ENCODE results near the gene TMPRSS6.

Gene TMPRSS6

DNA sequence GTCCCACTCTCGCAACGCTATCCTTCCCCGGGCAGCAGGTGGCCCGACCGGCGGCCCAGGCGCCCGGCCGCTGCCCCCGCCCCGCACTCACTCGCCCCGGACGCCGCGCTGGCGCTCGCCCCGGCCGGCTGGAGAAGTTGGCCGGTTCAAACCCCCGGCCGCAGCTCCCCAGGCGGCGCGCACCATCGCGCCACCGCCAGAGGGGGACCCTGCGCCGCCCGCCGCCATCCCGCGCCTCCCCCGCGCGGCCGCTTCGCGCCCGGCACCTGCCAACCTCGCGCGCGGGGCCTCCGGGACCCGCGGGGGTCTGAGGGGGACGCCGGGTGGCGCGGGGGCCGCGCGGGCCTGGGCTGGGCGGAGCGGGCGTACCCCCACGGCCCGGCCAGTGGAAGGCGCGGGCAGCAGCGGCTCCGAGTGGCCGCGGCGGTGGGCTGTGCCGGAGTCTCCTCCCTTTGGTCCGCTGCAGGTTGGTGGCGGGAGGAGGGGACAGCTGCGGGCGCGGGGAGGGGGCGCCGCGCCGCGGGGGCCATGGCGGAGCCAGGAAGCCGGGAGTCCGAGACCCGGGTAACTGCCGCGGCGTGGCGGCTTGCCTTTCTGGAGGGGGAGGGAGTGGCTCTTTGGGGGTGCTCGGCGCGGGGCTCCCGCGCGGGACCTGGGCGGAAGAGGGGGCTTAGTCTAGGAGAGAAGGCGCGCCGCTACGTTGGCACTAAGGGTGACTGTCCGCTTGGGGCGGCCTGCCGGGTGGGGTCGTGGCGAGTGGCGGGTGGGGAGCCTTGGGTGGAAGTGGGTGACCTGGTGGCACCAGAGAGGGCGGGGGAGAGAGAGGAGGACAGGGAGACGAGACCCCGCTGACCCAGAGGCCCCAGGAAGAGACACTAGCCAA lies 90.0 kb downstream of the TMPRSS6 start, which contains the start of the genes MPST and TST:
TSS of gene MPST (plus strand) at position 434 of the 883 bp plus-strand sequence. CDS start at position 529, 95 bp downstream.
TSS of gene TST (minus strand) at position 139 of the 883 bp plus-strand sequence. CDS start 715 bp downstream, outside the sequence.
- TF ChIP-seq, protein P1, sequence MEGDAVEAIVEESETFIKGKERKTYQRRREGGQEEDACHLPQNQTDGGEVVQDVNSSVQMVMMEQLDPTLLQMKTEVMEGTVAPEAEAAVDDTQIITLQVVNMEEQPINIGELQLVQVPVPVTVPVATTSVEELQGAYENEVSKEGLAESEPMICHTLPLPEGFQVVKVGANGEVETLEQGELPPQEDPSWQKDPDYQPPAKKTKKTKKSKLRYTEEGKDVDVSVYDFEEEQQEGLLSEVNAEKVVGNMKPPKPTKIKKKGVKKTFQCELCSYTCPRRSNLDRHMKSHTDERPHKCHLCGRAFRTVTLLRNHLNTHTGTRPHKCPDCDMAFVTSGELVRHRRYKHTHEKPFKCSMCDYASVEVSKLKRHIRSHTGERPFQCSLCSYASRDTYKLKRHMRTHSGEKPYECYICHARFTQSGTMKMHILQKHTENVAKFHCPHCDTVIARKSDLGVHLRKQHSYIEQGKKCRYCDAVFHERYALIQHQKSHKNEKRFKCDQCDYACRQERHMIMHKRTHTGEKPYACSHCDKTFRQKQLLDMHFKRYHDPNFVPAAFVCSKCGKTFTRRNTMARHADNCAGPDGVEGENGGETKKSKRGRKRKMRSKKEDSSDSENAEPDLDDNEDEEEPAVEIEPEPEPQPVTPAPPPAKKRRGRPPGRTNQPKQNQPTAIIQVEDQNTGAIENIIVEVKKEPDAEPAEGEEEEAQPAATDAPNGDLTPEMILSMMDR (IDR thresholded peaks at IDR 0.05; ENCODE audit: low read depth, low read length) = no peak
- DNase-seq (ENCODE audit: low read depth in 2 of 2) = peak; percentile 57 to 77
- peak within 1 kb of the TSS; percentile 84 to 89 for H3K4me3 ChIP-seq (replicated peaks in 1 of 2; ENCODE audit: low read depth in 2 of 2, low read length in 2 of 2)

DNA sequence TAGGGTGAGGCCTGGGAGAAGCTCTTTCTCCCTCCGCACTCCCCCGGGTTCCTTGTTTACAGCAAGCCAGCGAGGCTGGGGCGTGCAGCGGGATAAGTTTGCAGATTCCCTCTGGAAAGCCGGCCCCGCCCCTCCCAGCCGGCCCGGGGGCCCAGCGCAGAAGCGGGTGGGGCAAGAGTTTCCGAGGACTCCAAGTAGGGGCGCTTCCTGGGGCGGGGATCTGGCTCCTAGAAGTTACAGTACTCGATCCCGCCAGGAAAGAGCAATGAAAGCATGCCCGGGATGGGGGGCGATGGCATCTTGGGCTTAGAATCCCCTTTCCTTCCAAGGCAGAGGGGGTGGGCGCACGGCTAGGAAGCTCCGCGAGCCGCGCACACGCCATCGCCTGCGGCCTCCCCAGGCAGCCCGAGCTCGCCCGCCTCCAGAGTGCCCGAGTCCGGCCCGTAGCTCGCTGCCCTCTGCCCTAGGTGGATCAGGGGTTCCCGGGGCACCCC lies 90.7 kb downstream of the TMPRSS6 start:
- TF ChIP-seq, protein P1 (IDR thresholded peaks at IDR 0.05; ENCODE audit: low read depth, low read length) = no peak
- peak; percentile 37 to 65 for DNase-seq (ENCODE audit: low read depth in 2 of 2)
- peak overlapping the region; percentile 66 to 84 for H3K4me3 ChIP-seq (replicated peaks in 1 of 2; ENCODE audit: low read depth in 2 of 2, low read length in 2 of 2)

DNA sequence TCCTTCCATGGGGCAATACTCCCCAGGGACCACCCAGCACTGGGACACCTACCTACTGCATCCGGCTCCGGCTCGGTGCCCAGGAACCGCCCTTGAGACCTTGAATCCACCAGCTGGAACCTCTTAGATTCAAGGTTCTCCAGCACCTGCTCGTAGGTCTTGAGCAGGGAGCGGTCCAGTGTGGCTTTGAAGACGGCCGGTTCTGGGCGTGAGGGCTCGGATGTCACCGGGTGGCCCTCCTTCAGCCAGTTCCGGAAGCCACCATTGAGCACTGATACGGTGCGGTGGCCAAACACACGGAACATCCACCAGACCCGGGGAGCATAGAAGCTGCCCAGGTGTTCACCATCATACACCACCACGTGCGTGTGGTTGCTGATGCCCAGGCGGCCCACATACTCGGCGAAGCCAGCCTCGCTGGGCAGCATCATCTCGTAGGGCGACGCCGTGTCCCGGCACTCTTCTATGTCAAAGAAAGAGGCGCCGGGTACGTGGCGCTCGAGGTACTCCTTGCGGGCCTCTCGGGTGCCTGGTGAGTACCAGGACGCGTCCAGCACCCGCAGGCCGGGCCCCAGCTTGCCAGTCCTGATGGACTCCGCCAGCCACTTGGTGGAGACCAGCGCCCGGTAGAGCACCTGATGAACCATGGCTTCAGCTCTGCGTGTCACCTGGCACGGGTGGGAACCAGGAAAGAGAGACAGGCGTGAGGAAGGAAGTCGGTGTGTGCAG lies 91.3 kb downstream of the TMPRSS6 start:
- DNase-seq (ENCODE audit: low read depth in 2 of 2) = no peak
- TF ChIP-seq, protein P1 (IDR thresholded peaks at IDR 0.05; ENCODE audit: low read depth, low read length) = no peak

DNA sequence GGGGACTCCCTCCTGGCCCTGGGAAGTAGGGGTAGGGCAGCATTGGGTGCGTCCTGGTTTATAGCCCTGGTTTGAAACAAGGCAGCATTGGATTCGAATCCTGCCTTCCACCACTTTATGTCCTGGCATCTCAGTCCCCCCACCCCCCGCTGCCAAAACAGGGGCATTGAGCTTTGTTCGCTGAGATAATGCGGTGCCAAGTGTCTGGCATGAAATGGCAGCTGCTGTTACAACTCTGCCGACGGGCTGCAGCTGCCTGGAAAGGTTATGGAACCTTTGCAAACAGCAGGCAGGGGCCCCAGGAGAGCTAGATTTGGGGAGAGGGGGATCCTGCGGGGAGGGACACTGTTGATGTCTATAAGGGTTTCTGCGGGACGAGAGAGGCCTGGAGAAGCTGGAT lies 92.2 kb downstream of the TMPRSS6 start:
- H3K4me3 ChIP-seq (replicated peaks in 1 of 2; ENCODE audit: low read depth in 2 of 2, low read length in 2 of 2) = no peak overlapping the region
- no peak for DNase-seq (ENCODE audit: low read depth in 2 of 2)
- TF ChIP-seq, protein P1 (IDR thresholded peaks at IDR 0.05; ENCODE audit: low read depth, low read length) = no peak

More for the DNA sequence above, 91.3 kb downstream of the TMPRSS6 start:
- peak overlapping the region; percentile 66 to 84 for H3K4me3 ChIP-seq (replicated peaks in 1 of 2; ENCODE audit: low read depth in 2 of 2, low read length in 2 of 2)

DNA sequence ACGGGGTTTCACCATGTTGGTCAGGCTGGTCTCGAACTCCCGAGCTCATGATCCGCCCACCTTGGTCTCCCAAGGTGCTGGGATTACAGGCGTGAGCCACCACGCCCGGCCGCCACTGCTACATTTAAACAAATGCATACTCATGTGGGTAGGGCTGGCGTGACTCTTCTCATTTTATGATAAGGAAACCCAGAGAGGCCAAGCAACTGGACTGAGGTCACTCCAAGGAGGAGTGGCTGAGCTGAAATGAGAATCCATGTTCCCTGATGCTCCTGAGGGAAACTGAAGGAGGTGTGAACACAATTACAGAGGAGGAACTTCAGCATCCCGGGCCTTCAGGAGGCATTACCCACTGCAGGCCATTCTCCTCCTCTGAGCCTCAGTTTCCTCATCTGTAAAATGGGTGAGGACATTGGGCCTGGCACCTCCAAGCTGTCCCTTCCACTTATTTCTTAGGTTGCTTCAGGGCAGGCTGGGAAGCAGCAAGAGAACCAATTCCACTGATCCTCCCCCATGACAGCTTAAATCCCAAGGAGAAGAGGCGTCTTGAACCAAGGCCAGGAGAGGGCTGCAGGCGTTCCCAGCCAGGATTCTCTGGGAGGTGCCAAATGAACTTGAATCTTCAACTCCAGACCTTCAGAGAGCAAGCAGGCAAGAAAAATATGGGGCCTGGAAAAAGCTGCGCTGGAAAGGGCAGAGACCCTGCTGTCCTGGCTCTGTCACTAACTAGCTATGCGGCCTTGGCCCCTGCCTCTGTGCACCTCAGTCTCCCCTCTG lies 93.2 kb downstream of the TMPRSS6 start:
- no peak for DNase-seq (ENCODE audit: low read depth in 2 of 2)
- no peak overlapping the region for H3K4me3 ChIP-seq (replicated peaks in 1 of 2; ENCODE audit: low read depth in 2 of 2, low read length in 2 of 2)
- TF ChIP-seq, protein P1 (IDR thresholded peaks at IDR 0.05; ENCODE audit: low read depth, low read length) = no peak

DNA sequence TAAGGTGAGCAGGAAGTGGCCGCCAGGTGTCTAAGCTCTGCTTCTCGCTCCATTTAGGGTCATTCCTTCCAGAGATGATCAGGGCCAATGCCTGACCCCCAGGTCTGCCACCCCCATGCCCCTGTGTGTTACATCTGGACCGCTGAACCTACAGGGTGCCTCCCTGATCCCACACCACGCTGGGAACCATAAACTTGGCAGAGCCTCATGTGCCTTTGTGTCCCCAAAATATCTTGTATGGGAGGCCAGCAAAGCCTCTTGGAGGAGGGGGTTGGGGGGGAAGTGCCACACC lies 94.0 kb downstream of the TMPRSS6 start:
- DNase-seq (ENCODE audit: low read depth in 2 of 2) = no peak
- H3K4me3 ChIP-seq (replicated peaks in 1 of 2; ENCODE audit: low read depth in 2 of 2, low read length in 2 of 2) = no peak overlapping the region
- TF ChIP-seq, protein P1 (IDR thresholded peaks at IDR 0.05; ENCODE audit: low read depth, low read length) = no peak
